ENCODE measurements around the gene RASGRP4. TPM values are rescaled to one million over a fixed set of nuclear protein-coding genes. Genes with fewer than 3 reads are reported as not detected.

Gene RASGRP4
- total and polyA plus RNA-seq, 10 of the 15 experiments (the other 5 are each of a cell fraction or from before 2014, with no cell fraction given), result 0.24 to 7.4 (median 3.3) TPM

DNA sequence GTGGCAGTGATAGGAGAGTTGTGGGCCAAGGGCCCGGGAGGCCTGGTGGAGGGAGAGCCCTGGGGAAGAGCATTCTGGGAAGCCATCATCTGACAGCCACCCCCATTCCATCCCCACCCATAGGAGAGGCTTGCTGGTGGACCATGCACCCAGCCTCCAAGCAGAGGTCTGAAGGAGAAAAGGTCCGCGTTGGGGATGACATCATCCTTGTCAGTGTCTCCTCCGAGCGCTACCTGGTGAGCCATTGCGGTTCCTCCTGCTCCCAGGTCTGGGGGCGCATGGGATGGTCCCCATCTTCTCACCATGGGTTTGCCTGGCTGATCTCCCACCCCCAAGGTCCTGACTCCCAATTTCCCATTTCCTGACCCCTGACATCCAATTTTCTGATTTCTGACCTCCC is 18.0 kb upstream of the RASGRP4 start:
- H3K27me3 ChIP-seq (replicated peaks in 1 of 2; ENCODE audit: control insufficient read depth in 2 of 2, insufficient read depth in 2 of 2, low read length in 1 of 2), result no peaks in the 10 kb centered on the region
- H2AFZ ChIP-seq (ENCODE audit: control insufficient read depth, low read depth, low read length), result no peak overlapping the region
- RAD21 ChIA-PET (ENCODE audit: unreplicated experiment), result no interaction called here
- TF ChIP-seq SMARCA5 (IDR thresholded peaks at IDR 0.05) (no peak), BRCA1 (IDR thresholded peaks at IDR 0.05; ENCODE audit: low read depth, low read length) (no peak), CBFB (IDR thresholded peaks at IDR 0.05; ENCODE audit: low read depth) (no peak), CHD2 (IDR thresholded peaks at IDR 0.05; ENCODE audit: borderline replicate concordance, low read depth, low read length) (no peak), IKZF1 (conservative IDR thresholded peaks at IDR 0.05) (no peak), EED (IDR thresholded peaks at IDR 0.05; ENCODE audit: low read depth) (no peak), POLR2AphosphoS2 (IDR thresholded peaks at IDR 0.05; ENCODE audit: low read depth, low read length) (no peak), RB1 (IDR thresholded peaks at IDR 0.05; ENCODE audit: borderline replicate concordance) (no peak), ZNF687 (IDR thresholded peaks at IDR 0.05) (no peak), RUNX3 (IDR thresholded peaks at IDR 0.05; ENCODE audit: low read length) (no peak), BACH1 (IDR thresholded peaks at IDR 0.05; ENCODE audit: borderline replicate concordance) (no peak), IRF4 (IDR thresholded peaks at IDR 0.05; ENCODE audit: low read depth, low read length) (no peak), TARDBP (IDR thresholded peaks at IDR 0.05; ENCODE audit: borderline replicate concordance) (no peak), NR2C2 (IDR thresholded peaks at IDR 0.05; ENCODE audit: borderline replicate concordance, control insufficient read depth, insufficient read length, low read depth) (no peak)
- H3K4me3 ChIP-seq, result no peak overlapping the region
- H3K4me1 ChIP-seq (ENCODE audit: control insufficient read depth, insufficient read depth, low read length), result no peaks in the 10 kb centered on the region
- FAIRE-seq (no peak), ATAC-seq (no peak), DNase-seq (ENCODE audit: low read depth, low spot score) (no peak)
- no peak overlapping the region for H3K4me2 ChIP-seq (ENCODE audit: control insufficient read depth, insufficient read depth)
- POLR2A ChIA-PET, result no interaction called here
- no peaks in the 10 kb centered on the region for H3K79me2 ChIP-seq (ENCODE audit: control insufficient read depth, insufficient read depth, low read length)
- no peaks in the 10 kb centered on the region for H4K20me1 ChIP-seq (ENCODE audit: control insufficient read depth, insufficient read depth)
- no peaks in the 10 kb centered on the region for H3K9me3 ChIP-seq (replicated peaks; ENCODE audit: control insufficient read depth, insufficient read depth, low read length)
- H3K36me3 ChIP-seq (ENCODE audit: control insufficient read depth in 2 of 2, insufficient read depth in 2 of 2, low read length in 1 of 2), result no peaks in the 10 kb centered on the region
- no TSS peak for BruUV-seq (replicated peaks)
- no peak overlapping the region for H3K9ac ChIP-seq (ENCODE audit: control insufficient read depth, insufficient read depth, low read length)
- 66% methylated on average over 7 of the region's 7 CpGs for WGBS (ENCODE audit: insufficient coverage, insufficient replicate concordance, low lambda C conversion rate, missing lambda C conversion rate)
- intact Hi-C loops (cut with micrococcal nuclease; ENCODE audit: unreplicated experiment), result no loop called here
- CTCF ChIA-PET, result no interaction called here
- in situ Hi-C loops (cut with MboI), result no loop called here
- SMC1A ChIA-PET (ENCODE audit: uncharacterized antibody, unreplicated experiment), result no interaction called here
- no peak overlapping the region for H3K27ac ChIP-seq (ENCODE audit: control insufficient read depth, insufficient read depth)

Measured in GM12878 (cell line).